HepG2 (cell line): ENCODE results near the gene SMAP1. TPM values are rescaled to one million over a fixed set of nuclear protein-coding genes. Genes with fewer than 3 reads are reported as not detected.
A peak's percentile ranks its signal among the peaks of the same experiment; 100 is the strongest.

Experiments used
- ARNT2 ChIP-seq: sonication (generic); formaldehyde crosslinking; IDR thresholded peaks from 2 replicates; pipeline ENCODE4 v1.8.0; 2022; ENCODE audit warnings: mild to moderate bottlenecking, low read depth, missing genetic modification reagents, moderate library complexity
- CREM ChIP-seq, 2 experiments: sonication (generic) in 1 of 2; formaldehyde crosslinking in 1 of 2; IDR thresholded peaks; 2 replicates each; pipeline versions ENCODE4 v1.4.0 to v1.6.1; 2016 to 2020; ENCODE audit warnings: antibody characterized with exemption in 1 of 2, mild to moderate bottlenecking in 1 of 2, missing genetic modification reagents in 1 of 2
- DPF2 ChIP-seq: sonication (generic); formaldehyde crosslinking; IDR thresholded peaks from 2 replicates; pipeline ENCODE4 v1.4.0; 2020; ENCODE audit warnings: mild to moderate bottlenecking, low read depth, missing genetic modification reagents, borderline replicate concordance
- GTF3A ChIP-seq: sonication (generic); formaldehyde crosslinking; conservative IDR thresholded peaks from 2 replicates; pipeline ENCODE4 v1.4.0; 2020; ENCODE audit warnings: mild to moderate bottlenecking, missing genetic modification reagents
- POLR2G ChIP-seq: fragments of 200-400 bp; formaldehyde crosslinking; IDR thresholded peaks from 2 replicates; pipeline ENCODE4 v1.6.1; 2018; ENCODE audit warnings: mild to moderate bottlenecking, low read depth, low read length, moderate library complexity
- YEATS2 ChIP-seq: sonication (generic); formaldehyde crosslinking; IDR thresholded peaks from 2 replicates; pipeline ENCODE4 v1.4.0; 2020; ENCODE audit warnings: missing genetic modification reagents, borderline replicate concordance
- ZC3H13 ChIP-seq: sonication (generic); formaldehyde crosslinking; IDR thresholded peaks from 2 replicates; pipeline ENCODE4 v1.8.1; 2023; ENCODE audit warnings: mild to moderate bottlenecking, missing genetic modification reagents, moderate library complexity
- ZNF33A ChIP-seq: sonication (generic); formaldehyde crosslinking; IDR thresholded peaks from 2 replicates; pipeline ENCODE4 v1.5.1; 2020; ENCODE audit warnings: missing genetic modification reagents, mild to moderate bottlenecking, moderate library complexity, borderline replicate concordance
- ZNF367 ChIP-seq: sonication (generic); formaldehyde crosslinking; IDR thresholded peaks from 2 replicates; pipeline ENCODE4 v1.4.0; 2020; ENCODE audit warnings: missing genetic modification reagents, borderline replicate concordance
- ZNF547 ChIP-seq: sonication (generic); formaldehyde crosslinking; IDR thresholded peaks from 2 replicates; pipeline ENCODE4 v1.5.1; 2020; ENCODE audit warnings: mild to moderate bottlenecking, missing genetic modification reagents
- polyA plus RNA-seq, 8 experiments: library from polyadenylated mRNA; depleted of rRNA in 3 of 8; stranded (reverse) in 7 of 8; unstranded in 1 of 8; fragments of >200 nt; fragmentation: Illumina TruSeq in 4 of 8; extraction: Trizol in 4 of 8; gene quantifications; 2 replicates each; pipeline versions ENCODE4 v1.2.1 to v1.2.3, GENCODE V29; 2011 to 2016; ENCODE audit warnings: low read depth in 4 of 8, missing spikeins in 1 of 8, mixed read lengths in 1 of 8; ENCODE audit not compliant: insufficient read depth in 1 of 8
- total RNA-seq, 5 experiments: library from RNA; depleted of rRNA; stranded (reverse); fragments of >200 nt; fragmentation: Illumina TruSeq; extraction: Trizol; gene quantifications; 2 replicates each; pipeline ENCODE4 v1.2.3, GENCODE V29; 2016; ENCODE audit warnings: low read depth in 1 of 5
- TF ChIP-seq, protein P1 (sequence below): sonication (generic); formaldehyde crosslinking; conservative IDR thresholded peaks from 2 replicates; pipeline ENCODE4 v1.4.0; 2020; ENCODE audit warnings: missing genetic modification reagents
- TF ChIP-seq, protein P2 (sequence below): sonication (generic); formaldehyde crosslinking; conservative IDR thresholded peaks from 2 replicates; pipeline ENCODE4 v1.8.0; 2022; ENCODE audit warnings: missing genetic modification reagents
- TF ChIP-seq, protein P3 (sequence below): sonication (generic); formaldehyde crosslinking; IDR thresholded peaks from 2 replicates; pipeline ENCODE4 v1.8.0; 2022; ENCODE audit warnings: mild to moderate bottlenecking, missing genetic modification reagents
- TF ChIP-seq, protein P4 (sequence below): sonication (generic); formaldehyde crosslinking; IDR thresholded peaks from 2 replicates; pipeline ENCODE4 v1.9.0; 2021; ENCODE audit warnings: missing genetic modification reagents, borderline replicate concordance
- TF ChIP-seq, protein P5 (sequence below): sonication (generic); formaldehyde crosslinking; IDR thresholded peaks from 2 replicates; pipeline ENCODE4 v1.9.0; 2022; ENCODE audit warnings: low read depth, missing genetic modification reagents

SMAP1 gene
- total and polyA plus RNA-seq, 2 of the 13 experiments (the other 11 are each of a cell fraction or from before 2014, with no cell fraction given): 13.4 to 17.8 TPM

DNA sequence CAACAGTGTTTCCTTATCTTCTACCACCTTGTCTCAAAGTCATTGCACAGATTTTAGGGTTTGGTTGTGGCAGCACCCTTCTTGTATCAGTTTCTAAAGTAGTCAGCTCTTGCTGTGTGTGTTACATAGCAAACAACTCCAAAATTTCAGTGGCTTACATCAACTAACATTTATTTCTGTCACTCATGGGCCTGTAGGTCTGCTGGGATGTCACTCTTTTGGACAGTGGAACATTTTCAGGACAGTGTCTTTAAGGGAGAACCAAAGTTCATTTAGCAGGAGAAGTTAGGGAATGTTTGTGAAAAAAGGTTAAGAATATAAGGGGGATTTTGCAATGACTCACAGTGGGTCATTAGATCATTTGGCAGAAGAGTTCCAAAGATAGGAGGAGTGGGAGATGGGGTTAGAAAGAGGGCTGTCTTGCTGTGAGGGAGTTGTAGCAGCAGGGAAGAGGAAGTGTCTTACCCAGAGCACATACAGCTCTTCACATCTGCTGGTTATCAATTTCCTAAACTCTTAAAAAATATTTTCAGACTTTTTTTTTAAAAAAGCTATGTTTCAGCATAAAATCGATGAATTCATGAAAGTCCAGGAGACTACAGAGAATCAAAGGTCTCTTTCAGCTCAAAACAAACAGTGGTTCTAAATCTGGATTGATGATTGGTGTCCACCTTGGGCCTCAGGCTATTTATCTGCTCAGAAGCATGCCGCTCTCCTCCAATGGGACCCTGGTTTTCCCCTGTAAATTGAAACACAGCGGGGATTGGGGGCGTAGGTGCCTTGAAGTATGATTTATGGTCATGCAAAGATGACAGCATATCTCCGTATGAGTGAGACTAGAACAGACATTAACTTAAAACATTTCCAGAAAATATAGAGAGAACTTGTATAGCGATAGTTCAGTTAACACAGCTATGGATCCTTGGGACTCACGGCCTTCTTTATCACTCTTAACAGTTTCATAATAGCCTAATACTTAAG, 171.9 kb downstream of the SMAP1 start (continued):
- TF ChIP-seq CREM (IDR thresholded peaks at IDR 0.05) (peak; percentile 31; the same call in 1 of the 2 replicates), CREM (CRISPR knock-in tag; IDR thresholded peaks at IDR 0.05) (no peak), ZNF33A (no peak), ZNF367 (CRISPR knock-in tag) (no peak), ZNF547 (CRISPR knock-in tag) (no peak), POLR2G (no peak), ARNT2 (CRISPR knock-in tag) (no peak), DPF2 (CRISPR knock-in tag) (no peak), GTF3A (CRISPR knock-in tag) (no peak), ZC3H13 (no peak), YEATS2 (CRISPR knock-in tag) (no peak)
- TF ChIP-seq, protein P1, sequence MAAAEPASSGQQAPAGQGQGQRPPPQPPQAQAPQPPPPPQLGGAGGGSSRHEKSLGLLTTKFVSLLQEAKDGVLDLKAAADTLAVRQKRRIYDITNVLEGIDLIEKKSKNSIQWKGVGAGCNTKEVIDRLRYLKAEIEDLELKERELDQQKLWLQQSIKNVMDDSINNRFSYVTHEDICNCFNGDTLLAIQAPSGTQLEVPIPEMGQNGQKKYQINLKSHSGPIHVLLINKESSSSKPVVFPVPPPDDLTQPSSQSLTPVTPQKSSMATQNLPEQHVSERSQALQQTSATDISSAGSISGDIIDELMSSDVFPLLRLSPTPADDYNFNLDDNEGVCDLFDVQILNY: no peak
- TF ChIP-seq, protein P2, sequence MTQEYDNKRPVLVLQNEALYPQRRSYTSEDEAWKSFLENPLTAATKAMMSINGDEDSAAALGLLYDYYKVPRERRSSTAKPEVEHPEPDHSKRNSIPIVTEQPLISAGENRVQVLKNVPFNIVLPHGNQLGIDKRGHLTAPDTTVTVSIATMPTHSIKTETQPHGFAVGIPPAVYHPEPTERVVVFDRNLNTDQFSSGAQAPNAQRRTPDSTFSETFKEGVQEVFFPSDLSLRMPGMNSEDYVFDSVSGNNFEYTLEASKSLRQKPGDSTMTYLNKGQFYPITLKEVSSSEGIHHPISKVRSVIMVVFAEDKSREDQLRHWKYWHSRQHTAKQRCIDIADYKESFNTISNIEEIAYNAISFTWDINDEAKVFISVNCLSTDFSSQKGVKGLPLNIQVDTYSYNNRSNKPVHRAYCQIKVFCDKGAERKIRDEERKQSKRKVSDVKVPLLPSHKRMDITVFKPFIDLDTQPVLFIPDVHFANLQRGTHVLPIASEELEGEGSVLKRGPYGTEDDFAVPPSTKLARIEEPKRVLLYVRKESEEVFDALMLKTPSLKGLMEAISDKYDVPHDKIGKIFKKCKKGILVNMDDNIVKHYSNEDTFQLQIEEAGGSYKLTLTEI (CRISPR knock-in tag): no peak
- TF ChIP-seq, protein P3, sequence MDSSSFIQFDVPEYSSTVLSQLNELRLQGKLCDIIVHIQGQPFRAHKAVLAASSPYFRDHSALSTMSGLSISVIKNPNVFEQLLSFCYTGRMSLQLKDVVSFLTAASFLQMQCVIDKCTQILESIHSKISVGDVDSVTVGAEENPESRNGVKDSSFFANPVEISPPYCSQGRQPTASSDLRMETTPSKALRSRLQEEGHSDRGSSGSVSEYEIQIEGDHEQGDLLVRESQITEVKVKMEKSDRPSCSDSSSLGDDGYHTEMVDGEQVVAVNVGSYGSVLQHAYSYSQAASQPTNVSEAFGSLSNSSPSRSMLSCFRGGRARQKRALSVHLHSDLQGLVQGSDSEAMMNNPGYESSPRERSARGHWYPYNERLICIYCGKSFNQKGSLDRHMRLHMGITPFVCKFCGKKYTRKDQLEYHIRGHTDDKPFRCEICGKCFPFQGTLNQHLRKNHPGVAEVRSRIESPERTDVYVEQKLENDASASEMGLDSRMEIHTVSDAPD (CRISPR knock-in tag): no peak
- TF ChIP-seq, protein P4, sequence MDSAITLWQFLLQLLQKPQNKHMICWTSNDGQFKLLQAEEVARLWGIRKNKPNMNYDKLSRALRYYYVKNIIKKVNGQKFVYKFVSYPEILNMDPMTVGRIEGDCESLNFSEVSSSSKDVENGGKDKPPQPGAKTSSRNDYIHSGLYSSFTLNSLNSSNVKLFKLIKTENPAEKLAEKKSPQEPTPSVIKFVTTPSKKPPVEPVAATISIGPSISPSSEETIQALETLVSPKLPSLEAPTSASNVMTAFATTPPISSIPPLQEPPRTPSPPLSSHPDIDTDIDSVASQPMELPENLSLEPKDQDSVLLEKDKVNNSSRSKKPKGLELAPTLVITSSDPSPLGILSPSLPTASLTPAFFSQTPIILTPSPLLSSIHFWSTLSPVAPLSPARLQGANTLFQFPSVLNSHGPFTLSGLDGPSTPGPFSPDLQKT: no peak
- TF ChIP-seq, protein P5, sequence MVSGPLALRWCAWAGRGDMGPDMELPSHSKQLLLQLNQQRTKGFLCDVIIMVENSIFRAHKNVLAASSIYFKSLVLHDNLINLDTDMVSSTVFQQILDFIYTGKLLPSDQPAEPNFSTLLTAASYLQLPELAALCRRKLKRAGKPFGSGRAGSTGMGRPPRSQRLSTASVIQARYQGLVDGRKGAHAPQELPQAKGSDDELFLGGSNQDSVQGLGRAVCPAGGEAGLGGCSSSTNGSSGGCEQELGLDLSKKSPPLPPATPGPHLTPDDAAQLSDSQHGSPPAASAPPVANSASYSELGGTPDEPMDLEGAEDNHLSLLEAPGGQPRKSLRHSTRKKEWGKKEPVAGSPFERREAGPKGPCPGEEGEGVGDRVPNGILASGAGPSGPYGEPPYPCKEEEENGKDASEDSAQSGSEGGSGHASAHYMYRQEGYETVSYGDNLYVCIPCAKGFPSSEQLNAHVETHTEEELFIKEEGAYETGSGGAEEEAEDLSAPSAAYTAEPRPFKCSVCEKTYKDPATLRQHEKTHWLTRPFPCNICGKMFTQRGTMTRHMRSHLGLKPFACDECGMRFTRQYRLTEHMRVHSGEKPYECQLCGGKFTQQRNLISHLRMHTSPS: no peak
